OCI-LY1 (cell line): ENCODE data around the gene INO80E.

ENCODE experiments used
- EZH2 ChIP-seq: fragments of 200-600 bp; sonication (generic), shearing (Covaris generic); IDR thresholded peaks from 2 replicates; pipeline ENCODE4 v1.8.0; 2017; ENCODE audit warnings: borderline replicate concordance, mixed run types, mild to moderate bottlenecking, antibody characterized with exemption, low read length, moderate library complexity, mixed read lengths
- TF ChIP-seq, protein P1 (sequence below): fragments of 200-600 bp; sonication (generic), shearing (Covaris generic); IDR thresholded peaks from 2 replicates; pipeline ENCODE4 v1.5.1; 2017; ENCODE audit warnings: mild to moderate bottlenecking, antibody characterized with exemption, low read length, moderate library complexity, mixed read lengths

DNA sequence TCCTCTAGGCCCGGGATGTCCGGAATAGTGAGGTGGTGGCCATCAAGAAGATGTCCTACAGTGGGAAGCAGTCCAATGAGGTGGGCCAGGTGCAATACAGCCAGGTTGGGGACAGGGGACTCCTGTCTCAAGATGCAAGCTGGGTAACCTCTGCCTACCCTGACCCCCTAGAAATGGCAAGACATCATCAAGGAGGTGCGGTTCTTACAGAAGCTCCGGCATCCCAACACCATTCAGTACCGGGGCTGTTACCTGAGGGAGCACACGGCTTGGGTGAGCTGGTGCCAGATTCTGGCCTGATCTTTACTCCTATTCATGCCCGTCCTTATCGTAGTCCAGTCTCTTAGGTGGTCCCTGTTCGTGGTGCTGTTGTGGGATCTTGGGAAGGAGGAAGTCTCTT, 18.0 kb upstream of the INO80E start:
- no peak for TF ChIP-seq EZH2
- TF ChIP-seq, protein P1, sequence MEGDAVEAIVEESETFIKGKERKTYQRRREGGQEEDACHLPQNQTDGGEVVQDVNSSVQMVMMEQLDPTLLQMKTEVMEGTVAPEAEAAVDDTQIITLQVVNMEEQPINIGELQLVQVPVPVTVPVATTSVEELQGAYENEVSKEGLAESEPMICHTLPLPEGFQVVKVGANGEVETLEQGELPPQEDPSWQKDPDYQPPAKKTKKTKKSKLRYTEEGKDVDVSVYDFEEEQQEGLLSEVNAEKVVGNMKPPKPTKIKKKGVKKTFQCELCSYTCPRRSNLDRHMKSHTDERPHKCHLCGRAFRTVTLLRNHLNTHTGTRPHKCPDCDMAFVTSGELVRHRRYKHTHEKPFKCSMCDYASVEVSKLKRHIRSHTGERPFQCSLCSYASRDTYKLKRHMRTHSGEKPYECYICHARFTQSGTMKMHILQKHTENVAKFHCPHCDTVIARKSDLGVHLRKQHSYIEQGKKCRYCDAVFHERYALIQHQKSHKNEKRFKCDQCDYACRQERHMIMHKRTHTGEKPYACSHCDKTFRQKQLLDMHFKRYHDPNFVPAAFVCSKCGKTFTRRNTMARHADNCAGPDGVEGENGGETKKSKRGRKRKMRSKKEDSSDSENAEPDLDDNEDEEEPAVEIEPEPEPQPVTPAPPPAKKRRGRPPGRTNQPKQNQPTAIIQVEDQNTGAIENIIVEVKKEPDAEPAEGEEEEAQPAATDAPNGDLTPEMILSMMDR, result no peak
